HCT116 (cell line): ENCODE measurements around the gene LRIG1. TPM values are rescaled to one million over a fixed set of nuclear protein-coding genes. Genes with fewer than 3 reads are reported as not detected.

Source experiments
- ATAC-seq: fragments of 200-7000 bp; cut with Tn5 transposase; 2 replicates; pipeline ENCODE4 v1.9.1; 2020; ENCODE audit warnings: mild to moderate bottlenecking, moderate library complexity
- BruUV-seq: library from RNA; stranded (reverse); fragments of 400-500 nt; replicated peaks from 2 replicates; lab custom pipeline; 2021; lab: Mats Ljungman, UMichigan
- CTCF ChIA-PET: fragments of 300-600 bp; sonication (Branson Sonifier 250); formaldehyde crosslinking; loops from one replicate; lab custom pipeline; 2021; ENCODE audit warnings: antibody characterized with exemption; lab: Charles Lee
- POLR2A ChIA-PET: fragments of 300-600, 350-600 bp; sonication (Branson Sonifier 250); formaldehyde crosslinking; loops from one replicate; lab custom pipeline; 2021; ENCODE audit warnings: antibody characterized with exemption; lab: Charles Lee
- RAD21 ChIA-PET, 2 experiments: fragments of 300-600 bp; sonication (Branson Sonifier 250); formaldehyde crosslinking; loops; one replicate each; lab custom pipeline; 2023; ENCODE audit warnings: low total read pairs in 2 of 2; ENCODE audit not compliant: uncharacterized antibody in 2 of 2, unreplicated experiment in 2 of 2, low non-redundant PET in 1 of 2; lab: Charles Lee
- DNase-seq: peaks from one replicate; pipeline ENCODE4 v3.0.0-alpha.2; 2010; ENCODE audit warnings: low read depth, low spot score
- H2AFZ ChIP-seq: fragments of 200-600 bp; shearing (Covaris generic), sonication (generic); 2 replicates; pipeline ENCODE4 v1.6.1; 2017; ENCODE audit warnings: low read depth, mixed run types, mixed read lengths, antibody characterized with exemption, low read length; ENCODE audit not compliant: poor library complexity, severe bottlenecking
- H3K27ac ChIP-seq: 2 replicates; pipeline ENCODE4 v1.5.1; 2012; ENCODE audit warnings: low read depth, low read length
- H3K27me3 ChIP-seq: fragments of 200-600 bp; sonication (generic); 2 replicates; pipeline ENCODE4 v1.6.1; 2016; ENCODE audit warnings: mixed run types, low read length, mixed read lengths; ENCODE audit not compliant: insufficient read depth
- H3K36me3 ChIP-seq, 2 experiments: fragments of 200-500 bp in 1 of 2; fragments of 200-600 bp in 1 of 2; sonication (Bioruptor generic) in 1 of 2; sonication (generic) in 1 of 2; 2 replicates each; pipeline versions ENCODE4 v1.5.1 to v1.6.1; 2014 to 2016; ENCODE audit warnings: low read length in 2 of 2, inconsistent platforms in 1 of 2, mixed read lengths in 1 of 2, mixed run types in 1 of 2; ENCODE audit not compliant: insufficient read depth in 2 of 2, control insufficient read depth in 1 of 2
- H3K4me1 ChIP-seq, 2 experiments: fragments of 200-600 bp in 1 of 2; sonication (generic) in 1 of 2; 2 replicates each; pipeline versions ENCODE4 v1.5.1 to v1.6.1; 2012 to 2017; ENCODE audit warnings: low read length in 2 of 2, inconsistent platforms in 1 of 2, mild to moderate bottlenecking in 1 of 2, mixed read lengths in 1 of 2, mixed run types in 1 of 2, moderate library complexity in 1 of 2; ENCODE audit not compliant: insufficient read depth in 2 of 2, control insufficient read depth in 1 of 2
- H3K4me2 ChIP-seq: fragments of 200-600 bp; sonication (generic); 2 replicates; pipeline ENCODE4 v1.6.1; 2017; ENCODE audit warnings: mixed run types, low read length, mixed read lengths
- H3K4me3 ChIP-seq, 2 experiments: fragments of 200-600 bp in 1 of 2; sonication (generic) in 1 of 2; replicated peaks in 1 of 2; 2 replicates each; pipeline ENCODE4 v1.5.1; 2011 to 2016; ENCODE audit warnings: low read length in 2 of 2, control low read depth in 1 of 2, low read depth in 1 of 2, mild to moderate bottlenecking in 1 of 2, mixed read lengths in 1 of 2, mixed run types in 1 of 2
- H3K79me2 ChIP-seq: fragments of 200-600 bp; sonication (generic); 2 replicates; pipeline ENCODE4 v1.6.1; 2017; ENCODE audit warnings: mild to moderate bottlenecking, mixed run types, low read length, moderate library complexity, mixed read lengths; ENCODE audit not compliant: insufficient read depth
- H3K9ac ChIP-seq: fragments of 200-600 bp; sonication (generic); 2 replicates; pipeline ENCODE4 v1.6.1; 2016; ENCODE audit warnings: low read length, mixed read lengths
- H3K9me2 ChIP-seq: fragments of 200-600 bp; sonication (generic), shearing (Covaris generic); 2 replicates; pipeline ENCODE4 v1.6.1; 2017; ENCODE audit warnings: mixed run types, mild to moderate bottlenecking, moderate library complexity; ENCODE audit not compliant: insufficient read depth
- H3K9me3 ChIP-seq, 2 experiments: fragments of 200-500 bp in 1 of 2; fragments of 200-600 bp in 1 of 2; sonication (Bioruptor generic) in 1 of 2; sonication (generic) in 1 of 2; 2 replicates each; pipeline ENCODE4 v1.6.1; 2014 to 2017; ENCODE audit warnings: low read length in 2 of 2, mixed read lengths in 2 of 2, inconsistent platforms in 1 of 2, low read depth in 1 of 2, mild to moderate bottlenecking in 1 of 2, mixed run types in 1 of 2, moderate library complexity in 1 of 2; ENCODE audit not compliant: control insufficient read depth in 1 of 2, insufficient read depth in 1 of 2
- H4K20me1 ChIP-seq: fragments of 200-600 bp; sonication (generic), shearing (Covaris generic); 2 replicates; pipeline ENCODE4 v1.6.1; 2017; ENCODE audit warnings: mixed run types, mild to moderate bottlenecking, moderate library complexity; ENCODE audit not compliant: insufficient read depth
- ATF3 ChIP-seq: IDR thresholded peaks from 2 replicates; pipeline ENCODE4 v1.6.1; 2012
- CBX3 ChIP-seq: IDR thresholded peaks from 2 replicates; pipeline ENCODE4 v1.6.1; 2012; ENCODE audit warnings: low read depth
- CTCF ChIP-seq, 3 experiments: fragments of 200-600 bp in 1 of 3; sonication (generic) in 1 of 3; IDR thresholded peaks in 2 of 3; conservative IDR thresholded peaks in 1 of 3; 2 replicates each; pipeline ENCODE4 v1.5.1; 2012 to 2017; ENCODE audit warnings: low read depth in 2 of 3, low read length in 2 of 3, antibody characterized with exemption in 1 of 3, borderline replicate concordance in 1 of 3, control low read depth in 1 of 3, mild to moderate bottlenecking in 1 of 3, mixed read lengths in 1 of 3, mixed run types in 1 of 3, moderate library complexity in 1 of 3; ENCODE audit not compliant: insufficient read depth in 1 of 3
- ELF1 ChIP-seq: IDR thresholded peaks from 2 replicates; pipeline ENCODE4 v1.6.1; 2012; ENCODE audit warnings: low read depth, borderline replicate concordance
- EZH2phosphoT487 ChIP-seq: fragments of 200-600 bp; IDR thresholded peaks from 2 replicates; pipeline ENCODE4 v1.6.1; 2018; ENCODE audit warnings: antibody characterized with exemption, borderline replicate concordance
- FOSL1 ChIP-seq: IDR thresholded peaks from 2 replicates; pipeline ENCODE4 v1.6.1; 2012; ENCODE audit warnings: low read depth
- MAX ChIP-seq: IDR thresholded peaks from 2 replicates; pipeline ENCODE4 v1.6.1; 2012
- POLR2AphosphoS5 ChIP-seq: IDR thresholded peaks from 2 replicates; pipeline ENCODE4 v1.6.1; 2011; ENCODE audit warnings: mild to moderate bottlenecking, low read depth, low read length, moderate library complexity
- RAD21 ChIP-seq: IDR thresholded peaks from 2 replicates; pipeline ENCODE4 v1.6.1; 2012; ENCODE audit warnings: low read depth, mild to moderate bottlenecking
- REST ChIP-seq: IDR thresholded peaks from 2 replicates; pipeline ENCODE4 v1.6.1; 2012; ENCODE audit warnings: low read depth
- SIN3A ChIP-seq: IDR thresholded peaks from 2 replicates; pipeline ENCODE4 v1.6.1; 2012; ENCODE audit warnings: low read depth
- SRF ChIP-seq: IDR thresholded peaks from 2 replicates; pipeline ENCODE4 v1.6.1; 2012; ENCODE audit warnings: low read depth
- YY1 ChIP-seq: IDR thresholded peaks from 2 replicates; pipeline ENCODE4 v1.6.1; 2011; ENCODE audit warnings: low read length, low read depth, moderate library complexity, mild to moderate bottlenecking; ENCODE audit not compliant: insufficient replicate concordance; ENCODE audit errors: extremely low read depth
- ZNF274 ChIP-seq: fragments of 200-500 bp; sonication (Bioruptor generic); IDR thresholded peaks from 2 replicates; pipeline ENCODE4 v1.6.1; 2014; ENCODE audit warnings: mild to moderate bottlenecking, low read depth, low read length, inconsistent platforms
- intact Hi-C: fragments of 100-400 bp; cut with micrococcal nuclease; formaldehyde crosslinking; loops from 2 replicates; pipeline ENCODE4 v1.10.0; 2022
- total RNA-seq: library from RNA; stranded (reverse); gene quantifications from one replicate; pipeline ENCODE4 v1.2.1, GENCODE V29; 2021; ENCODE audit not compliant: unreplicated experiment

LRIG1 gene
- total RNA-seq, 1 experiment from 2014 or later: 3.1 TPM

GRCh38 chr3:66385066-66385465 lies 115.8 kb downstream of the LRIG1 start:
- Histone ChIP-seq H4K20me1 (no peaks in the 10 kb centered on the region), H3K4me2 (no peak overlapping the region), H2AFZ (no peak overlapping the region), H3K79me2 (no peaks in the 10 kb centered on the region), H3K36me3 (peaks cover under 1 to 11% of the 10 kb centered on the region in 2 experiments; a peak in 1 of 4 replicates), H3K9me2 (no peaks in the 10 kb centered on the region), H3K27ac (no peak overlapping the region), H3K9me3 (no peaks in the 10 kb centered on the region), H3K27me3 (no peaks in the 10 kb centered on the region), H3K9ac (no peak overlapping the region), H3K4me1 (no peaks in the 10 kb centered on the region), H3K4me3 (no peak overlapping the region)
- TF ChIP-seq ATF3 (no peak), FOSL1 (no peak), EZH2phosphoT487 (no peak), REST (no peak), CTCF (IDR thresholded peaks at IDR 0.05 in 2 of 3, conservative IDR thresholded peaks at IDR 0.05 in 1 of 3; ENCODE audit: borderline replicate concordance in 1 of 3, insufficient read depth in 1 of 3, low read depth in 2 of 3, low read length in 2 of 3) (no peak), SRF (no peak), ELF1 (no peak), ZNF274 (no peak), CBX3 (no peak), POLR2AphosphoS5 (no peak), MAX (no peak), SIN3A (no peak), YY1 (no peak), RAD21 (no peak)
- no peak for DNase-seq
- no peak for ATAC-seq
- BruUV-seq: no TSS peak
- POLR2A ChIA-PET: no interaction called here
- CTCF ChIA-PET: no interaction called here
- intact Hi-C loops: no loop called here
- RAD21 ChIA-PET: no interaction called here
